GM12878 (cell line): ENCODE measurements around the gene FAM89B. TPM values are rescaled to one million over a fixed set of nuclear protein-coding genes. Genes with fewer than 3 reads are reported as not detected.

Source experiments
- ATAC-seq: fragments of 200-7000 bp; cut with Tn5 transposase; 3 replicates; pipeline ENCODE4 v1.9.1; 2020; ENCODE audit warnings: mild to moderate bottlenecking, moderate library complexity
- BruUV-seq: library from RNA; stranded (reverse); fragments of 400-500 nt; replicated peaks from 2 replicates; lab custom pipeline; 2021; lab: Mats Ljungman, UMichigan
- CTCF ChIA-PET: fragments of 300-600 bp; sonication (Branson Sonifier 250); formaldehyde crosslinking; extraction: SDS; loops from one replicate; lab custom pipeline; 2021; ENCODE audit warnings: inconsistent platforms; lab: Yijun Ruan, JAX
- POLR2A ChIA-PET: fragments of 350-600 bp; formaldehyde crosslinking; extraction: SDS; loops from one replicate; lab custom pipeline; 2021; ENCODE audit warnings: inconsistent platforms; lab: Charles Lee
- RAD21 ChIA-PET: fragments of 300-600 bp; sonication (Branson Sonifier 250); formaldehyde crosslinking; loops from one replicate; lab custom pipeline; 2023; ENCODE audit warnings: antibody characterized with exemption; ENCODE audit not compliant: unreplicated experiment; lab: Charles Lee
- SMC1A ChIA-PET: fragments of 300-600 bp; sonication (Branson Sonifier 250); formaldehyde crosslinking; loops from one replicate; lab custom pipeline; 2023; ENCODE audit not compliant: unreplicated experiment, uncharacterized antibody; lab: Charles Lee
- DNase-seq: peaks from one replicate; pipeline ENCODE4 v3.0.0-alpha.2; 2011; ENCODE audit warnings: low read depth, low spot score
- FAIRE-seq: peaks from 3 replicates; lab custom pipeline; 2011; peaks lifted over from hg19 to GRCh38; lab: Jason Lieb, UNC
- H2AFZ ChIP-seq: 2 replicates; pipeline ENCODE4 v1.6.0; 2011; ENCODE audit warnings: low read depth, low read length, control low read depth; ENCODE audit not compliant: control insufficient read depth
- H3K27ac ChIP-seq: 2 replicates; pipeline ENCODE4 v1.5.1; 2011; ENCODE audit warnings: control low read depth; ENCODE audit not compliant: control insufficient read depth, insufficient read depth
- H3K27me3 ChIP-seq, 2 experiments: replicated peaks in 1 of 2; 2 replicates each; pipeline versions ENCODE4 v1.6.0 to v1.6.1; 2011; ENCODE audit warnings: low read length in 1 of 2; ENCODE audit not compliant: control insufficient read depth in 2 of 2, insufficient read depth in 2 of 2
- H3K36me3 ChIP-seq, 2 experiments: 2 replicates each; pipeline ENCODE4 v1.5.1; 2011; ENCODE audit warnings: low read length in 1 of 2; ENCODE audit not compliant: control insufficient read depth in 2 of 2, insufficient read depth in 2 of 2
- H3K4me1 ChIP-seq: 2 replicates; pipeline ENCODE4 v1.6.1; 2011; ENCODE audit warnings: mild to moderate bottlenecking, low read length, moderate library complexity, mixed read lengths; ENCODE audit not compliant: control insufficient read depth, insufficient read depth
- H3K4me2 ChIP-seq: 2 replicates; pipeline ENCODE4 v1.6.0; 2011; ENCODE audit warnings: control low read depth; ENCODE audit not compliant: control insufficient read depth, insufficient read depth
- H3K4me3 ChIP-seq: fragments of 200-600 bp; sonication (generic); 2 replicates; pipeline ENCODE4 v1.5.1; 2016
- H3K79me2 ChIP-seq: 2 replicates; pipeline ENCODE4 v1.6.0; 2011; ENCODE audit warnings: low read length; ENCODE audit not compliant: control insufficient read depth, insufficient read depth
- H3K9ac ChIP-seq: 2 replicates; pipeline ENCODE4 v1.8.0; 2011; ENCODE audit warnings: low read length, control low read depth, mixed read lengths; ENCODE audit not compliant: control insufficient read depth, insufficient read depth
- H3K9me3 ChIP-seq: replicated peaks from 3 replicates; pipeline ENCODE4 v1.5.1; 2011; ENCODE audit warnings: mild to moderate bottlenecking, low read length; ENCODE audit not compliant: control insufficient read depth, insufficient read depth
- H4K20me1 ChIP-seq: 2 replicates; pipeline ENCODE4 v1.6.0; 2011; ENCODE audit not compliant: control insufficient read depth, insufficient read depth
- BCL11A ChIP-seq: IDR thresholded peaks from 2 replicates; pipeline ENCODE4 v1.6.1; 2011; ENCODE audit warnings: low read depth, low read length
- CHD2 ChIP-seq: IDR thresholded peaks from 2 replicates; pipeline ENCODE4 v1.6.1; 2011; ENCODE audit warnings: low read depth, low read length, improper control_type of control experiment, borderline replicate concordance
- DPF2 ChIP-seq: fragments of 450-650 bp; IDR thresholded peaks from 2 replicates; pipeline ENCODE4 v1.6.1; 2017; ENCODE audit warnings: mild to moderate bottlenecking
- GATAD2B ChIP-seq: fragments of 450-650 bp; conservative IDR thresholded peaks from 2 replicates; pipeline ENCODE4 v1.6.1; 2017; ENCODE audit warnings: low read depth, mild to moderate bottlenecking, moderate library complexity
- IKZF1 ChIP-seq: fragments of 450-650 bp; conservative IDR thresholded peaks from 2 replicates; pipeline ENCODE4 v1.6.1; 2017; ENCODE audit warnings: antibody characterized with exemption, mild to moderate bottlenecking
- IRF4 ChIP-seq: IDR thresholded peaks from 2 replicates; pipeline ENCODE4 v1.6.1; 2011; ENCODE audit warnings: low read depth, low read length
- MEF2A ChIP-seq: IDR thresholded peaks from 2 replicates; pipeline ENCODE4 v1.6.1; 2011; ENCODE audit warnings: low read depth, mild to moderate bottlenecking, low read length, moderate library complexity; ENCODE audit not compliant: insufficient read depth
- NBN ChIP-seq: fragments of 450-650 bp; IDR thresholded peaks from 2 replicates; pipeline ENCODE4 v1.6.1; 2016
- NR2C1 ChIP-seq: fragments of 450-650 bp; IDR thresholded peaks from 2 replicates; pipeline ENCODE4 v1.6.1; 2017; ENCODE audit warnings: antibody characterized with exemption, mild to moderate bottlenecking, moderate library complexity
- PML ChIP-seq: IDR thresholded peaks from 2 replicates; pipeline ENCODE4 v1.6.1; 2012; ENCODE audit warnings: low read length, inconsistent platforms
- SIN3A ChIP-seq: IDR thresholded peaks from 2 replicates; pipeline ENCODE4 v1.6.1; 2012; ENCODE audit warnings: low read depth, low read length, improper control_type of control experiment
- SIX5 ChIP-seq: IDR thresholded peaks from 2 replicates; pipeline ENCODE4 v1.6.1; 2011; ENCODE audit warnings: mild to moderate bottlenecking, low read depth, low read length, moderate library complexity; ENCODE audit not compliant: severe bottlenecking
- SMARCA5 ChIP-seq: fragments of 450-650 bp; IDR thresholded peaks from 2 replicates; pipeline ENCODE4 v1.6.1; 2017; ENCODE audit warnings: mild to moderate bottlenecking
- SMC3 ChIP-seq: IDR thresholded peaks from 2 replicates; pipeline ENCODE4 v1.6.1; 2011; ENCODE audit warnings: low read length, improper control_type of control experiment, borderline replicate concordance
- SPI1 ChIP-seq: IDR thresholded peaks from 2 replicates; pipeline ENCODE4 v1.6.1; 2011; ENCODE audit warnings: low read depth, mild to moderate bottlenecking, low read length, moderate library complexity, borderline replicate concordance; ENCODE audit not compliant: insufficient read depth
- TCF12 ChIP-seq: IDR thresholded peaks from 2 replicates; pipeline ENCODE4 v1.6.1; 2011; ENCODE audit warnings: low read depth, mild to moderate bottlenecking, low read length
- ZNF217 ChIP-seq: fragments of 450-650 bp; IDR thresholded peaks from 2 replicates; pipeline ENCODE4 v1.6.1; 2017; ENCODE audit warnings: antibody characterized with exemption, mild to moderate bottlenecking
- WGBS: methylation state at CpG from one replicate; pipeline ENCODE4 v1.1.6; 2016; ENCODE audit warnings: low lambda C conversion rate; ENCODE audit not compliant: insufficient replicate concordance, insufficient coverage; ENCODE audit errors: missing lambda C conversion rate; 5-methylcytosine and 5-hydroxymethylcytosine counted together
- in situ Hi-C: fragments of 300-500 bp; cut with MboI; formaldehyde crosslinking; loops from 9 replicates; pipeline ENCODE4 v1.14.3; 2018; ENCODE audit warnings: mixed read lengths
- intact Hi-C: fragments of 100-400 bp; cut with micrococcal nuclease; formaldehyde crosslinking; loops from one replicate; pipeline ENCODE4 v1.14.2; 2022; ENCODE audit not compliant: unreplicated experiment
- polyA plus RNA-seq, 11 experiments: library from polyadenylated mRNA; depleted of rRNA in 4 of 11; unstranded in 6 of 11; stranded (reverse) in 5 of 11; fragments of >200 nt; fragmentation: Nextera tagmentation in 4 of 11; fragmentation: Illumina TruSeq in 1 of 11; extraction: Ambion mirVana in 4 of 11; extraction: Trizol in 1 of 11; gene quantifications; 1 replicate in 1 of 11; 2 replicates in 10 of 11; pipeline versions ENCODE4 v1.2.1 to v1.2.3, GENCODE V29; 2011 to 2016; ENCODE audit warnings: inconsistent platforms in 2 of 11, missing spikeins in 2 of 11, low read depth in 1 of 11
- total RNA-seq, 4 experiments: library from RNA; depleted of rRNA in 3 of 4; stranded (reverse); fragments of >200 nt in 3 of 4; fragmentation: Illumina TruSeq in 1 of 4; extraction: Trizol in 1 of 4; gene quantifications; 2 replicates each; pipeline versions ENCODE4 v1.2.1 to v1.2.3, GENCODE V29; 2013 to 2021
- TF ChIP-seq, protein P1 (sequence below): fragments of 450-650 bp; formaldehyde crosslinking; IDR thresholded peaks from 2 replicates; pipeline ENCODE4 v1.5.0; 2022; ENCODE audit warnings: mild to moderate bottlenecking, missing genetic modification characterization
- TF ChIP-seq, protein P2 (sequence below): fragments of 450-650 bp; IDR thresholded peaks from 2 replicates; pipeline ENCODE4 v1.6.1; 2016; ENCODE audit warnings: mild to moderate bottlenecking
- TF ChIP-seq, protein P3 (sequence below): IDR thresholded peaks from 2 replicates; pipeline ENCODE4 v1.6.1; 2011; ENCODE audit warnings: low read depth, mild to moderate bottlenecking, low read length, moderate library complexity, borderline replicate concordance; ENCODE audit errors: extremely low read depth

The FAM89B gene
- total and polyA plus RNA-seq, 10 of the 15 experiments (the other 5 are each of a cell fraction or from before 2014, with no cell fraction given) = 0.34 to 36.7 (median 9.8) TPM

DNA sequence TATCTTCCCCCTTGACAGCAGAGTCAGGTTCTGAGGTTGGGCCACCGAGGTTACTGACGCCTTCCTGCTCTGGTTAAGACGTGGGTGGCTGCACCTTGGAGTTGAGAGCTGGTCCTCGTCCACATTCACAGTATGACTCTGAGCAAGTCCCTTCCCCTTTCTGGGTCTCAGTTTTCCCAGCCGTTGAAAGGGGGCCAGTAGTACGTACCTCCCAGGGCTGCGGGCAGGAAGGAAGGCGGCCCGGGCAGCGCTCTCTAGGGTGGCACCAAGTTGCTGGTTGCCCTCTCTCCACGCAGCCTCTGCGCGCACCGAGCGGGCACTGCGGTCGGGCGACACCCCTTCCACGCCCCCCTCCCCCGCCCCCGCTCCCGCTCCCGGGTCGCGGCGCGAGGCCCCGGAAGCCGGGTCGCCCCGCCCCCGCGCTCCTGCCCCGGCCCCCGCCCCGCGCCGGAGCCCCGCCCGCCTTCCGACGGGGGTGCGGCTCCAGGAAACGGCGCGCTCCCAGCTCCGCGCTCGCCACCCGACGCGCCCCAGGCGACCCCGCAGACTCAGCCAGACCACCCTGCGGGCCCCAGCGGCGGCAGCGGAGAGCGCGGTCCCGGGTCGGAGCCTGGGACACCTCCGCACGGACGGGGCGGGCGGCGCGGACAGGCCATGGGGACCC is 3.4 kb downstream of the FAM89B start, which contains the start of gene EHBP1L1:
Gene EHBP1L1, plus strand, starts transcription at position 486 of the 664 bp plus-strand sequence. CDS start 250 bp downstream, outside the sequence.
- H3K4me3 ChIP-seq = peak within 1 kb of the TSS; percentile 97
- in situ Hi-C loops = no loop called here
- H4K20me1 ChIP-seq = no peaks in the 10 kb centered on the region; the same call in 1 of the 2 replicates
- FAIRE-seq (peak; percentile 95), DNase-seq (peak; percentile 70), ATAC-seq (peak; percentile 27)
- H3K9me3 ChIP-seq = no peaks in the 10 kb centered on the region
- intact Hi-C loops = no loop called here
- SMC1A ChIA-PET = interaction anchor here (0.6 to 4.2 kb wide), 5 partner anchors 12 to 39 kb away, joined by 3 to 93 read pairs (median 4); partner anchors contain the start of gene PCNX3
- peak within 1 kb of the TSS; percentile 96 for H3K27ac ChIP-seq
- no TSS peak for BruUV-seq
- peaks cover 35% of the 10 kb centered on the region for H3K4me1 ChIP-seq
- H3K36me3 ChIP-seq = peaks cover 5 to 9% of the 10 kb centered on the region in 2 experiments; a peak in 3 of 4 replicates
- POLR2A ChIA-PET = interaction anchor here (0.5 to 4.9 kb wide), 7 partner anchors 12 to 64 kb away, joined by 3 to 129 read pairs (median 7); partner anchors contain the start of genes MAP3K11 and PCNX3
- peaks cover 71% of the 10 kb centered on the region for H3K79me2 ChIP-seq
- under 1% methylated on average over 37 of the region's 69 CpGs for WGBS
- RAD21 ChIA-PET = interaction anchor here (0.9 to 4.0 kb wide), 8 partner anchors 12 to 87 kb away, joined by 4 to 132 read pairs (median 7); partner anchors contain the start of genes KCNK7, MAP3K11, PCNX3 and RELA
- H3K9ac ChIP-seq = peak within 1 kb of the TSS; percentile 88
- CTCF ChIA-PET = interaction anchor here (0.6 to 5.7 kb wide), 9 partner anchors 12 to 204 kb away, joined by 3 to 130 read pairs (median 4); partner anchors contain the start of gene KCNK7
- peak within 1 kb of the TSS; percentile 100 for H3K4me2 ChIP-seq
- peak within 1 kb of the TSS; percentile 61 for H2AFZ ChIP-seq
- no peaks in the 10 kb centered on the region for H3K27me3 ChIP-seq
- TF ChIP-seq, protein P1, sequence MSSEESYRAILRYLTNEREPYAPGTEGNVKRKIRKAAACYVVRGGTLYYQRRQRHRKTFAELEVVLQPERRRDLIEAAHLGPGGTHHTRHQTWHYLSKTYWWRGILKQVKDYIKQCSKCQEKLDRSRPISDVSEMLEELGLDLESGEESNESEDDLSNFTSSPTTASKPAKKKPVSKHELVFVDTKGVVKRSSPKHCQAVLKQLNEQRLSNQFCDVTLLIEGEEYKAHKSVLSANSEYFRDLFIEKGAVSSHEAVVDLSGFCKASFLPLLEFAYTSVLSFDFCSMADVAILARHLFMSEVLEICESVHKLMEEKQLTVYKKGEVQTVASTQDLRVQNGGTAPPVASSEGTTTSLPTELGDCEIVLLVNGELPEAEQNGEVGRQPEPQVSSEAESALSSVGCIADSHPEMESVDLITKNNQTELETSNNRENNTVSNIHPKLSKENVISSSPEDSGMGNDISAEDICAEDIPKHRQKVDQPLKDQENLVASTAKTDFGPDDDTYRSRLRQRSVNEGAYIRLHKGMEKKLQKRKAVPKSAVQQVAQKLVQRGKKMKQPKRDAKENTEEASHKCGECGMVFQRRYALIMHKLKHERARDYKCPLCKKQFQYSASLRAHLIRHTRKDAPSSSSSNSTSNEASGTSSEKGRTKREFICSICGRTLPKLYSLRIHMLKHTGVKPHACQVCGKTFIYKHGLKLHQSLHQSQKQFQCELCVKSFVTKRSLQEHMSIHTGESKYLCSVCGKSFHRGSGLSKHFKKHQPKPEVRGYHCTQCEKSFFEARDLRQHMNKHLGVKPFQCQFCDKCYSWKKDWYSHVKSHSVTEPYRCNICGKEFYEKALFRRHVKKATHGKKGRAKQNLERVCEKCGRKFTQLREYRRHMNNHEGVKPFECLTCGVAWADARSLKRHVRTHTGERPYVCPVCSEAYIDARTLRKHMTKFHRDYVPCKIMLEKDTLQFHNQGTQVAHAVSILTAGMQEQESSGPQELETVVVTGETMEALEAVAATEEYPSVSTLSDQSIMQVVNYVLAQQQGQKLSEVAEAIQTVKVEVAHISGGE = no peak
- TF ChIP-seq SMC3 (no peak), NBN (peak; percentile 75), SIX5 (no peak), IRF4 (peak; percentile 86), ZNF217 (peak; percentile 71), DPF2 (peak; percentile 84; the same call in 1 of the 2 replicates), PML (no peak), SMARCA5 (peak; percentile 93), SIN3A (peak; percentile 1; the same call in 1 of the 2 replicates), IKZF1 (peak; percentile 97), BCL11A (peak; percentile 57; the same call in 1 of the 2 replicates), NR2C1 (no peak), SPI1 (peak; percentile 87), CHD2 (peak; percentile 35; the same call in 1 of the 2 replicates), TCF12 (peak; percentile 53; the same call in 1 of the 2 replicates), GATAD2B (peak; percentile 81), MEF2A (no peak)
- TF ChIP-seq, protein P2, sequence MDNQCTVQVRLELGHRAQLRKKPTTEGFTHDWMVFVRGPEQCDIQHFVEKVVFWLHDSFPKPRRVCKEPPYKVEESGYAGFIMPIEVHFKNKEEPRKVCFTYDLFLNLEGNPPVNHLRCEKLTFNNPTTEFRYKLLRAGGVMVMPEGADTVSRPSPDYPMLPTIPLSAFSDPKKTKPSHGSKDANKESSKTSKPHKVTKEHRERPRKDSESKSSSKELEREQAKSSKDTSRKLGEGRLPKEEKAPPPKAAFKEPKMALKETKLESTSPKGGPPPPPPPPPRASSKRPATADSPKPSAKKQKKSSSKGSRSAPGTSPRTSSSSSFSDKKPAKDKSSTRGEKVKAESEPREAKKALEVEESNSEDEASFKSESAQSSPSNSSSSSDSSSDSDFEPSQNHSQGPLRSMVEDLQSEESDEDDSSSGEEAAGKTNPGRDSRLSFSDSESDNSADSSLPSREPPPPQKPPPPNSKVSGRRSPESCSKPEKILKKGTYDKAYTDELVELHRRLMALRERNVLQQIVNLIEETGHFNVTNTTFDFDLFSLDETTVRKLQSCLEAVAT = peak; percentile 59; the same call in 1 of the 2 replicates
- TF ChIP-seq, protein P3, sequence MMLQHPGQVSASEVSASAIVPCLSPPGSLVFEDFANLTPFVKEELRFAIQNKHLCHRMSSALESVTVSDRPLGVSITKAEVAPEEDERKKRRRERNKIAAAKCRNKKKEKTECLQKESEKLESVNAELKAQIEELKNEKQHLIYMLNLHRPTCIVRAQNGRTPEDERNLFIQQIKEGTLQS = no peak
